Neural cell (in vitro differentiated cells): Measurements from ENCODE around the gene DTD1. TPM values are rescaled to one million over a fixed set of nuclear protein-coding genes. Genes with fewer than 3 reads are reported as not detected.

Source experiments
- H2AFZ ChIP-seq: fragments of 200-600, 300-800 bp; sonication (generic), shearing (Covaris generic); 2 replicates; pipeline ENCODE4 v1.6.0; 2014; ENCODE audit warnings: low read depth, mild to moderate bottlenecking, antibody characterized with exemption, low read length, moderate library complexity
- H3F3A ChIP-seq: fragments of 200-600 bp; shearing (Covaris generic); 2 replicates; pipeline ENCODE4 v1.6.1; 2016; ENCODE audit warnings: mild to moderate bottlenecking, moderate library complexity, mixed read lengths, antibody characterized with exemption, low read length; ENCODE audit not compliant: insufficient read depth, poor library complexity, severe bottlenecking
- H3K27ac ChIP-seq: fragments of 200-600, 300-800 bp; sonication (generic), shearing (Covaris generic); 2 replicates; pipeline ENCODE4 v1.5.1; 2014; ENCODE audit warnings: mild to moderate bottlenecking, low read length, moderate library complexity
- H3K27me3 ChIP-seq: fragments of 300-800, 200-600 bp; sonication (generic), shearing (Covaris generic); 2 replicates; pipeline ENCODE4 v1.6.0; 2014; ENCODE audit warnings: mild to moderate bottlenecking, low read depth, low read length, moderate library complexity; ENCODE audit not compliant: insufficient read depth
- H3K36me3 ChIP-seq: fragments of 300-800, 200-600 bp; sonication (generic), shearing (Covaris generic); 2 replicates; pipeline ENCODE4 v1.5.1; 2014; ENCODE audit warnings: mild to moderate bottlenecking, antibody characterized with exemption, low read length, moderate library complexity; ENCODE audit not compliant: insufficient read depth
- H3K4me2 ChIP-seq: fragments of 300-800, 200-600 bp; sonication (generic), shearing (Covaris generic); 2 replicates; pipeline ENCODE4 v1.6.0; 2014; ENCODE audit warnings: mild to moderate bottlenecking, low read length
- H3K4me3 ChIP-seq: fragments of 300-800, 200-600 bp; sonication (generic), shearing (Covaris generic); 2 replicates; pipeline ENCODE4 v1.5.1; 2014; ENCODE audit warnings: mild to moderate bottlenecking, low read length, moderate library complexity
- H3K79me2 ChIP-seq: fragments of 200-600 bp; shearing (Covaris generic); replicated peaks from 2 replicates; pipeline ENCODE4 v1.6.0; 2014; ENCODE audit warnings: mild to moderate bottlenecking, low read length, moderate library complexity; ENCODE audit not compliant: insufficient read depth
- H3K9ac ChIP-seq: fragments of 300-800, 200-600 bp; sonication (generic), shearing (Covaris generic); 2 replicates; pipeline ENCODE4 v1.6.1; 2016; ENCODE audit warnings: mild to moderate bottlenecking, low read length, mixed read lengths
- H3K9me2 ChIP-seq: fragments of 200-600 bp; shearing (Covaris generic); 2 replicates; pipeline ENCODE4 v1.6.1; 2016; ENCODE audit warnings: mild to moderate bottlenecking, low read length, mixed read lengths; ENCODE audit not compliant: insufficient read depth
- H3K9me3 ChIP-seq: fragments of 200-600, 300-800 bp; sonication (generic), shearing (Covaris generic); 2 replicates; pipeline ENCODE4 v1.6.1; 2016; ENCODE audit warnings: mild to moderate bottlenecking, mixed run types, low read length, moderate library complexity, mixed read lengths
- H4K20me1 ChIP-seq: fragments of 200-600 bp; shearing (Covaris generic); 2 replicates; pipeline ENCODE4 v1.6.1; 2016; ENCODE audit warnings: mild to moderate bottlenecking, mixed run types; ENCODE audit not compliant: insufficient read depth
- EP300 ChIP-seq: fragments of 450-650 bp; conservative IDR thresholded peaks from 2 replicates; pipeline ENCODE4 v1.6.1; 2014; ENCODE audit warnings: antibody characterized with exemption, mild to moderate bottlenecking, moderate library complexity; ENCODE audit not compliant: poor library complexity, severe bottlenecking
- EZH2 ChIP-seq: fragments of 200-600, 300-800 bp; shearing (Covaris generic), sonication (generic); IDR thresholded peaks from 2 replicates; pipeline ENCODE4 v1.6.1; 2014; ENCODE audit warnings: antibody characterized with exemption, low read length, borderline replicate concordance, mild to moderate bottlenecking; ENCODE audit not compliant: insufficient read depth, poor library complexity, severe bottlenecking
- MXI1 ChIP-seq: fragments of 450-650 bp; conservative IDR thresholded peaks from 2 replicates; pipeline ENCODE4 v1.6.1; 2014; ENCODE audit warnings: antibody characterized with exemption, mild to moderate bottlenecking; ENCODE audit not compliant: poor library complexity, severe bottlenecking
- POLR2AphosphoS5 ChIP-seq: IDR thresholded peaks from 2 replicates; pipeline ENCODE4 v1.6.1; 2012
- RAD21 ChIP-seq: fragments of 450-650 bp; conservative IDR thresholded peaks from 2 replicates; pipeline ENCODE4 v1.6.1; 2014; ENCODE audit warnings: antibody characterized with exemption, mild to moderate bottlenecking, moderate library complexity
- SMC3 ChIP-seq: fragments of 450-650 bp; conservative IDR thresholded peaks from 2 replicates; pipeline ENCODE4 v1.6.1; 2014; ENCODE audit warnings: antibody characterized with exemption, mild to moderate bottlenecking, moderate library complexity; ENCODE audit not compliant: poor library complexity
- TAF1 ChIP-seq: IDR thresholded peaks from 2 replicates; pipeline ENCODE4 v1.6.1; 2012; ENCODE audit warnings: low read depth
- polyA plus RNA-seq: library from polyadenylated mRNA; depleted of rRNA; stranded (reverse); fragments of >200 nt; gene quantifications from 2 replicates; pipeline ENCODE4 v1.2.3, GENCODE V29; 2014
- TF ChIP-seq, protein P1 (sequence below): IDR thresholded peaks from 2 replicates; pipeline ENCODE4 v1.6.1; 2012; ENCODE audit warnings: borderline replicate concordance
- TF ChIP-seq, protein P2 (sequence below): fragments of 450-650 bp; IDR thresholded peaks from 2 replicates; pipeline ENCODE4 v1.5.1; 2014; ENCODE audit warnings: antibody characterized with exemption, mild to moderate bottlenecking, moderate library complexity; ENCODE audit not compliant: poor library complexity, severe bottlenecking

Gene DTD1
- polyA plus RNA-seq, 1 donor from 2014 or later, result 337 TPM

DNA sequence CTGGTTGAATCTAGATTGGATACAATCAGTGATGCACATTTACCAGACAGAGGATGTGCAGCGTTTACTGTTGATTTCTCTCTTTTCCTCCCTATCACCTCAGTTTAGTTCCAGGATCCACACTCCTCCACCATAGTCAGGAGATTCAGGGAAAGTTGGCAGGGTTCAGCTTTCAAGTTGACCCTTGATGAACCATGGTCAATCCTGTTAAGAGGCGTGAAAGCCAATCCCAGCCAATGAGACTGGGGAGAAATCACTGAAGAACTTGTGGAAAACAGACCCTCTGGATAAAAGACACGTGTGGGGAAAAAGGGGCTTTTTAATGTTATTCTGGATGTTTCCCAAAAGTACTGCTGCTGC, 206.6 kb downstream of the DTD1 start:
- Histone ChIP-seq H4K20me1 (no peaks in the 10 kb centered on the region), H3K36me3 (no peaks in the 10 kb centered on the region), H3K9me3 (peaks cover 4% of the 10 kb centered on the region), H3K4me3 (peak overlapping the region; percentile 72), H3F3A (peaks cover 5% of the 10 kb centered on the region), H3K9ac (peak overlapping the region; percentile 80), H3K4me2 (peak overlapping the region; percentile 87), H3K27ac (peak overlapping the region; percentile 75), H3K79me2 (no peaks in the 10 kb centered on the region), H2AFZ (peak overlapping the region; percentile 88), H3K27me3 (no peaks in the 10 kb centered on the region), H3K9me2 (no peaks in the 10 kb centered on the region)
- TF ChIP-seq SMC3, result no peak
- peak; percentile 9 for TF ChIP-seq TAF1

DNA sequence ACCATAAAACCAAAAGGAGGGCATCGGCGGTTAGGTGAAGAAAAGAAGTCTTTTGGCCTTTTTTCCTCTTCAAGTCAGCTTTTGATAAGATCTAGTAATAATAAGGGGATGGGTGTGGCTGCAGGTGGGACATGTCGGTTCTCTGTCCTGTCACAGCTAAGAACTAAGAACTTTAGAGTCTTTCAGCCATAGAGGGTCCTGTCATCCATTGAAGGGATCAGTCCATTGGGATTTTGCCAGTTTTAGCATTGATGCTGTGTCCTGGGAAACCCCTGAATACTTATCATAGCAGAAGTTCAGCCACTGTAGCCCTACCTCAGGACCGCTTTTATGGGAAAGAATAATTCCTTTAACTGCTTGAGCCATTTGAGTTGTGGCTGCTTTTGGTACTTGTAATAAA, 207.5 kb downstream of the DTD1 start:
- H3K9me3 ChIP-seq, result peaks cover 4% of the 10 kb centered on the region
- TF ChIP-seq POLR2AphosphoS5, result no peak
- TF ChIP-seq EP300, result no peak
- TF ChIP-seq, protein P1, sequence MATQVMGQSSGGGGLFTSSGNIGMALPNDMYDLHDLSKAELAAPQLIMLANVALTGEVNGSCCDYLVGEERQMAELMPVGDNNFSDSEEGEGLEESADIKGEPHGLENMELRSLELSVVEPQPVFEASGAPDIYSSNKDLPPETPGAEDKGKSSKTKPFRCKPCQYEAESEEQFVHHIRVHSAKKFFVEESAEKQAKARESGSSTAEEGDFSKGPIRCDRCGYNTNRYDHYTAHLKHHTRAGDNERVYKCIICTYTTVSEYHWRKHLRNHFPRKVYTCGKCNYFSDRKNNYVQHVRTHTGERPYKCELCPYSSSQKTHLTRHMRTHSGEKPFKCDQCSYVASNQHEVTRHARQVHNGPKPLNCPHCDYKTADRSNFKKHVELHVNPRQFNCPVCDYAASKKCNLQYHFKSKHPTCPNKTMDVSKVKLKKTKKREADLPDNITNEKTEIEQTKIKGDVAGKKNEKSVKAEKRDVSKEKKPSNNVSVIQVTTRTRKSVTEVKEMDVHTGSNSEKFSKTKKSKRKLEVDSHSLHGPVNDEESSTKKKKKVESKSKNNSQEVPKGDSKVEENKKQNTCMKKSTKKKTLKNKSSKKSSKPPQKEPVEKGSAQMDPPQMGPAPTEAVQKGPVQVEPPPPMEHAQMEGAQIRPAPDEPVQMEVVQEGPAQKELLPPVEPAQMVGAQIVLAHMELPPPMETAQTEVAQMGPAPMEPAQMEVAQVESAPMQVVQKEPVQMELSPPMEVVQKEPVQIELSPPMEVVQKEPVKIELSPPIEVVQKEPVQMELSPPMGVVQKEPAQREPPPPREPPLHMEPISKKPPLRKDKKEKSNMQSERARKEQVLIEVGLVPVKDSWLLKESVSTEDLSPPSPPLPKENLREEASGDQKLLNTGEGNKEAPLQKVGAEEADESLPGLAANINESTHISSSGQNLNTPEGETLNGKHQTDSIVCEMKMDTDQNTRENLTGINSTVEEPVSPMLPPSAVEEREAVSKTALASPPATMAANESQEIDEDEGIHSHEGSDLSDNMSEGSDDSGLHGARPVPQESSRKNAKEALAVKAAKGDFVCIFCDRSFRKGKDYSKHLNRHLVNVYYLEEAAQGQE, result no peak
- TF ChIP-seq RAD21, result no peak
- no peak for TF ChIP-seq EZH2
- TF ChIP-seq, protein P2, sequence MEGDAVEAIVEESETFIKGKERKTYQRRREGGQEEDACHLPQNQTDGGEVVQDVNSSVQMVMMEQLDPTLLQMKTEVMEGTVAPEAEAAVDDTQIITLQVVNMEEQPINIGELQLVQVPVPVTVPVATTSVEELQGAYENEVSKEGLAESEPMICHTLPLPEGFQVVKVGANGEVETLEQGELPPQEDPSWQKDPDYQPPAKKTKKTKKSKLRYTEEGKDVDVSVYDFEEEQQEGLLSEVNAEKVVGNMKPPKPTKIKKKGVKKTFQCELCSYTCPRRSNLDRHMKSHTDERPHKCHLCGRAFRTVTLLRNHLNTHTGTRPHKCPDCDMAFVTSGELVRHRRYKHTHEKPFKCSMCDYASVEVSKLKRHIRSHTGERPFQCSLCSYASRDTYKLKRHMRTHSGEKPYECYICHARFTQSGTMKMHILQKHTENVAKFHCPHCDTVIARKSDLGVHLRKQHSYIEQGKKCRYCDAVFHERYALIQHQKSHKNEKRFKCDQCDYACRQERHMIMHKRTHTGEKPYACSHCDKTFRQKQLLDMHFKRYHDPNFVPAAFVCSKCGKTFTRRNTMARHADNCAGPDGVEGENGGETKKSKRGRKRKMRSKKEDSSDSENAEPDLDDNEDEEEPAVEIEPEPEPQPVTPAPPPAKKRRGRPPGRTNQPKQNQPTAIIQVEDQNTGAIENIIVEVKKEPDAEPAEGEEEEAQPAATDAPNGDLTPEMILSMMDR, result no peak
- TF ChIP-seq MXI1, result no peak
- TF ChIP-seq SMC3, result no peak
- no peaks in the 10 kb centered on the region for H3K9me2 ChIP-seq
- H3K27me3 ChIP-seq, result no peaks in the 10 kb centered on the region
- H3K4me3 ChIP-seq, result peak overlapping the region; percentile 72
- no peak overlapping the region for H3K9ac ChIP-seq
- H4K20me1 ChIP-seq, result no peaks in the 10 kb centered on the region
- no peak overlapping the region for H2AFZ ChIP-seq
- H3F3A ChIP-seq, result peaks cover 5% of the 10 kb centered on the region
- H3K79me2 ChIP-seq, result no peaks in the 10 kb centered on the region
- no peaks in the 10 kb centered on the region for H3K36me3 ChIP-seq
- H3K27ac ChIP-seq, result no peak overlapping the region
- H3K4me2 ChIP-seq, result no peak overlapping the region

DNA sequence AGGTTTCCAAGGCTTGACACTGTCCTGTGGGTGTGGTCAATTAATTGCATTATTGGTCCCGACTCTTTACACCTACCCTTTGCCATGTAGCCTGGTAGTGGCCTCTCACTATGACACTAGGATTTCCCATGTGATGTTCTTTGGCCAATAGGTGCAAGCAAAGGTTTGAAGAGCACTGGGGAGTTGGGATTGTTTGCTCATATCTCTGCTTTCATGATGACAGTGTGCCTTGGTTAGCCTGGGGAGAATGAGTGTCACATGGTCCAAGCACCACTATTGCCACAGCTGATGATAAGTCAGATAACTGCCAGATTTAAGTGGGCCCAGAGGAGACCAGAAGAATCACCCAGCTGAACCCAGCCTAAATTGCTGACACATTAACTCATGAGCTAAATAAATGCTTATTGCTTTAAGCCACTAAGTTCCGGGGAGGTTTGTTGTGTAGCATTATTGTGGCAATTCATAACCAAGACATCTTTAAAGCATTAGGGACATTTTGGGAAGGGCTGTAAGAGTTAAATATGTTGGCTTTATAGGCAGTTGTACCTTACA, 208.5 kb downstream of the DTD1 start:
- TF ChIP-seq EZH2, result no peak
- TF ChIP-seq SMC3, result no peak
- TF ChIP-seq, protein P2, result no peak
- no peak for TF ChIP-seq TAF1
- TF ChIP-seq RAD21, result no peak
- TF ChIP-seq EP300, result no peak
- no peak for TF ChIP-seq POLR2AphosphoS5
- TF ChIP-seq, protein P1, result no peak
- Histone ChIP-seq H3K9me2 (no peaks in the 10 kb centered on the region), H3K27ac (no peak overlapping the region), H3K9ac (no peak overlapping the region), H3K79me2 (no peaks in the 10 kb centered on the region), H4K20me1 (no peaks in the 10 kb centered on the region), H2AFZ (no peak overlapping the region), H3K4me3 (no peak overlapping the region), H3K36me3 (no peaks in the 10 kb centered on the region), H3K27me3 (no peaks in the 10 kb centered on the region), H3K4me2 (no peak overlapping the region), H3F3A (no peaks in the 10 kb centered on the region), H3K9me3 (peaks cover 4% of the 10 kb centered on the region)
